ENCODE results near the gene ACTN1. TPM values are rescaled to one million over a fixed set of nuclear protein-coding genes. Genes with fewer than 3 reads are reported as not detected.

Gene ACTN1
- total RNA-seq, 1 donor: 447 TPM

DNA sequence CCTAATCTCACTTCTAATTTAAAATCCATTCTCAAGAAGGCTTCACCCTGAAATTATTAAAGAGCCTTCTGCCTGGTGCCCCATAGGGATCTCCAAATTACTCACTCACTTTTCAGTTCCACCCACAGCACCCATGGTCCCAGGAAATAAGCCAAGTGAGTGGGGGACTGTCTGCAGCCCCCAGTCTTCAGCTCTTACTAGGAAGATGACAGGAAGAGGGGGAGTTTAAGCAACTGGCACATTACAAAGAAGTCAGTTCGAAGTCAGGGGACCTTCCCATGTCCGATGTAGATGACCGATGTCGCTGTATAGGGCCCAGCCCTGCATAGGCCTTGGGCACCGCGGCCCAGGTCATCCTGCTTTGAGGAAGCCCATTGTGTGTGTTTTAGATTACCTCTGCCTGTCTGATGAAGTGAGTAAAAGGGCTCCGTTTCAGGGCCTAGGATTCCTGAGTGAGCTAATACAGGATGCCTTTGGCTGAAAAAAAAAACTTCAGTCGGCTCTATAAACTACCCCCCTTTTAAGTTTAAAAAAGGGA, 1.9 kb downstream of the ACTN1 start:
- peak overlapping the region; percentile 90 for H3K4me2 ChIP-seq (ENCODE audit: insufficient read depth, low read length)
- H3K9me3 ChIP-seq (ENCODE audit: low read depth, low read length): no peaks in the 10 kb centered on the region
- H2AFZ ChIP-seq (ENCODE audit: low read length): no peak overlapping the region
- H4K20me1 ChIP-seq (ENCODE audit: insufficient read depth, low read length): peaks cover 41% of the 10 kb centered on the region
- H3K4me1 ChIP-seq (ENCODE audit: insufficient read depth, low read length): peaks cover 70% of the 10 kb centered on the region
- peaks cover 49% of the 10 kb centered on the region for H3K36me3 ChIP-seq (ENCODE audit: insufficient read depth, low read length)
- H3K27me3 ChIP-seq (ENCODE audit: insufficient read depth, low read length): no peaks in the 10 kb centered on the region
- peak overlapping the region; percentile 96 for H3K4me3 ChIP-seq (ENCODE audit: insufficient read depth, low read length)
- H3K79me2 ChIP-seq (ENCODE audit: insufficient read depth, low read length): peaks cover 70% of the 10 kb centered on the region
- peak; percentile 66 for DNase-seq (ENCODE audit: insufficient read length, low spot score, missing footprints)
- TF ChIP-seq CTCF (IDR thresholded peaks at IDR 0.05; ENCODE audit: extremely low read depth, low read depth, low read length): no peak
- peak overlapping the region; percentile 84 for H3K27ac ChIP-seq (ENCODE audit: low read depth, low read length)

DNA sequence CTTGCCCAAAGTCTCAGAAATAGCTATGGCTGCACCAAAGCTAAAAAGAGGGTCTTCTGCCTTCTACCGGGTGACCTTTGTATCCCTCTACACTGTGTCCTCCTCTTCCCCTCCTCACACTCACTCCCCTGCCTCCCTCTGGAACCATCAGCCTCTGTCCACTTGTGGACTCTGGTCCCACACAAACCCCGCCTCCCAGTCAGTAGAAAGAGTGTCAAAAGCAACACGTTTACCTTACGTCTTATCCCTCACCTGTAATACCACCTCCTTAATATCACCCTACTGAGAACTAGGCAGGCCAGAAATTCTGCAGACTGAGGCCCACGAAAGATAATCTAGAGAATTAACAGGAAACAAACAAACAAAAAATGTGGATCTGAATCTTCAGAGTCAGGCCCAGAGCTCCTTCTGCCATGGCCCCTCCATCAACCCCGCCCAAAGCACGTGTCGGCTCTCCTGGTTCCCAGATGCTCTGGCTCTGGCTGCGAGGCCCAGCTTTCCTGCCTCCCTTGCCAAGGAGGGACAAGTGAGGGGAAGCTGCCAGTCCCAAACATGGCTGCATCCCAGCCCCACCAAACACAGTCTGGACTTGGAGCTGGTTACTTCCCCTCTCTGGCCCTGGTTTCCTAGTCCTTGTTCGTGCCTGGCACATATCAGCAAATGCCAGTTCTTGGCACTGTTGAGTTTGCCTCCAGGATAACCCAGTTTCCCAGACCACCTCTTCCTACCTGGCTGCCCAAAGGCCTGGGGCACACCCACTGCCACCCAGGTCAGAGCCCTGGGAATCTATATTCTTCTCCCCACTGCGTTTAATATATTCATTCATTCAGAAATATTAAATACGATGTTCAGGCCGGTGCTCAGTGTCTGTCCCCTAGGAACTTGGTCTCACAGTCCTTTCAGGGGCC, 2.7 kb downstream of the ACTN1 start:
- H3K27me3 ChIP-seq (ENCODE audit: insufficient read depth, low read length): no peaks in the 10 kb centered on the region
- H3K4me1 ChIP-seq (ENCODE audit: insufficient read depth, low read length): peaks cover 70% of the 10 kb centered on the region
- H3K27ac ChIP-seq (ENCODE audit: low read depth, low read length): peak overlapping the region; percentile 84
- H3K36me3 ChIP-seq (ENCODE audit: insufficient read depth, low read length): peaks cover 58% of the 10 kb centered on the region
- H3K9me3 ChIP-seq (ENCODE audit: low read depth, low read length): no peaks in the 10 kb centered on the region
- TF ChIP-seq CTCF (IDR thresholded peaks at IDR 0.05; ENCODE audit: extremely low read depth, low read depth, low read length): no peak
- peak overlapping the region; percentile 96 for H3K4me3 ChIP-seq (ENCODE audit: insufficient read depth, low read length)
- peak overlapping the region; percentile 90 for H3K4me2 ChIP-seq (ENCODE audit: insufficient read depth, low read length)
- DNase-seq (ENCODE audit: insufficient read length, low spot score, missing footprints): peak; percentile 72
- H3K79me2 ChIP-seq (ENCODE audit: insufficient read depth, low read length): peaks cover 78% of the 10 kb centered on the region
- no peak overlapping the region for H2AFZ ChIP-seq (ENCODE audit: low read length)
- peaks cover 50% of the 10 kb centered on the region for H4K20me1 ChIP-seq (ENCODE audit: insufficient read depth, low read length)

DNA sequence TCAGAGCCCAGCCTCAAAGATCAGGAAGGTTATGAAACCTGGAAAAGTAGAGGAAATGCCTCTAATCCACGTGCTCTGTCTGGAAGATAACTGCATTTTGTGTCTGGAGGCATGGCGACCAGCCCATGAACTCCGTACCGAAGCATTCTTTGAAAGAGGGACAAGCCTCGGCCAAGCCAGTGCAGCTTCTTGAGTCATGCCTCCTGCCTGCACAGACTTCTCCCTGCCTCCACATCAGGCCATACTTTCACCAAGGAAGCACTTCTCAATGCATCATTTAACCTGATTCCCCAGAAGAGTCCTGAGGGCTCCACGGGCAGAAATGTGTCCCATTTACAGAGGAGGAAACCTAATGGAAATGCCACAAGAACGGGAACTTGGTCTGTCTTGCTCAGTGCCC, 3.4 kb downstream of the ACTN1 start:
- Histone ChIP-seq H3K36me3 (ENCODE audit: insufficient read depth, low read length) (peaks cover 65% of the 10 kb centered on the region), H4K20me1 (ENCODE audit: insufficient read depth, low read length) (peaks cover 57% of the 10 kb centered on the region), H3K4me3 (ENCODE audit: insufficient read depth, low read length) (peak overlapping the region; percentile 96), H3K4me2 (ENCODE audit: insufficient read depth, low read length) (peak overlapping the region; percentile 90), H3K9me3 (ENCODE audit: low read depth, low read length) (no peaks in the 10 kb centered on the region), H3K27me3 (ENCODE audit: insufficient read depth, low read length) (no peaks in the 10 kb centered on the region), H3K27ac (ENCODE audit: low read depth, low read length) (peak overlapping the region; percentile 84), H3K79me2 (ENCODE audit: insufficient read depth, low read length) (peaks cover 86% of the 10 kb centered on the region), H2AFZ (ENCODE audit: low read length) (no peak overlapping the region), H3K4me1 (ENCODE audit: insufficient read depth, low read length) (peaks cover 69% of the 10 kb centered on the region)
- TF ChIP-seq CTCF (IDR thresholded peaks at IDR 0.05; ENCODE audit: extremely low read depth, low read depth, low read length): no peak
- DNase-seq (ENCODE audit: insufficient read length, low spot score, missing footprints): peak; percentile 77

DNA sequence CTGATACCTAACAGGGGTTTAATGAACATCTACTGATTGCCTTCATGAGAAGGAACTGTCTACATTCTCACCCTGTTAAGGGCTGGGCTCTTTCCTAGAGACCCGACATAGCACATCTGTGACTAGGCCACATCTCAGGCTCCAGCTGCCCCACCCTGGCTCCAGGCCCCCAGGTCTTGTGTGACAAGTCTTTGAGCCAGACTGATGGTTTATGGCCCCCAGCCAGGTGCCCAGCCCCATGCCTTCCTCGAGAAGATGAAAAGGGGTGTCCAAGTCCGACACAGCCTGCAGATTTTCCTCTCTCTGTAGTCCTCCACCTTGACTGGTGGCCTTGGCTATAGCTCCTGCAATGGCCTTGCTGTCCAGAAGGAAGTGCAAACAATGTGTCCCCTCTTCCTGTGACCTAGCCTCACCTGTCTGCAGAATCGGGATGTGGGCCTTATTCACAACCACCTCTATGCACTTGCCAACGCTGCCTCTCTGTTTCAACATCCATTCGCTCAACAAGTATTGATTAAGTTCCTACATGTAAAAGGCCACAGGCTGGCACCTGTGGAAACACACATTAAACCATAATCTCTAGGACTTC, 4.2 kb downstream of the ACTN1 start:
- no peak for DNase-seq (ENCODE audit: insufficient read length, low spot score, missing footprints)
- no peak for TF ChIP-seq CTCF (IDR thresholded peaks at IDR 0.05; ENCODE audit: extremely low read depth, low read depth, low read length)
- peak overlapping the region; percentile 96 for H3K4me3 ChIP-seq (ENCODE audit: insufficient read depth, low read length)

More for the DNA sequence above, 4.2 kb downstream of the ACTN1 start:
- Histone ChIP-seq H3K79me2 (ENCODE audit: insufficient read depth, low read length) (peaks cover 88% of the 10 kb centered on the region), H3K9me3 (ENCODE audit: low read depth, low read length) (no peaks in the 10 kb centered on the region), H2AFZ (ENCODE audit: low read length) (no peak overlapping the region), H3K27me3 (ENCODE audit: insufficient read depth, low read length) (no peaks in the 10 kb centered on the region), H4K20me1 (ENCODE audit: insufficient read depth, low read length) (peaks cover 65% of the 10 kb centered on the region), H3K27ac (ENCODE audit: low read depth, low read length) (peak overlapping the region; percentile 84), H3K36me3 (ENCODE audit: insufficient read depth, low read length) (peaks cover 68% of the 10 kb centered on the region), H3K4me2 (ENCODE audit: insufficient read depth, low read length) (peak overlapping the region; percentile 90), H3K4me1 (ENCODE audit: insufficient read depth, low read length) (peaks cover 69% of the 10 kb centered on the region)
